T-helper 2 cell treated with Interferon-gamma antibody and Interleukin-4, amounts not matched to agents 100 ng/mL and 5 ng/mL, for 36 hours (primary cell): ENCODE data around the gene WFS1. TPM values are rescaled to one million over a fixed set of nuclear protein-coding genes. Genes with fewer than 3 reads are reported as not detected.

Experiments
- intact Hi-C: fragments of 100-400 bp; cut with micrococcal nuclease; formaldehyde crosslinking; loops from one replicate; pipeline ENCODE4 v1.15.1; 2023
- total RNA-seq: library from RNA; stranded (reverse); gene quantifications from 2 replicates; pipeline ENCODE4 v1.2.3, GENCODE V29; 2022

Gene WFS1
- total RNA-seq, 1 donor from 2014 or later, result 2.6 TPM

- intact Hi-C loops, result no loop called here
Observed at GRCh38 chr4:6279582-6280289, 10.1 kb downstream of the WFS1 start.

DNA sequence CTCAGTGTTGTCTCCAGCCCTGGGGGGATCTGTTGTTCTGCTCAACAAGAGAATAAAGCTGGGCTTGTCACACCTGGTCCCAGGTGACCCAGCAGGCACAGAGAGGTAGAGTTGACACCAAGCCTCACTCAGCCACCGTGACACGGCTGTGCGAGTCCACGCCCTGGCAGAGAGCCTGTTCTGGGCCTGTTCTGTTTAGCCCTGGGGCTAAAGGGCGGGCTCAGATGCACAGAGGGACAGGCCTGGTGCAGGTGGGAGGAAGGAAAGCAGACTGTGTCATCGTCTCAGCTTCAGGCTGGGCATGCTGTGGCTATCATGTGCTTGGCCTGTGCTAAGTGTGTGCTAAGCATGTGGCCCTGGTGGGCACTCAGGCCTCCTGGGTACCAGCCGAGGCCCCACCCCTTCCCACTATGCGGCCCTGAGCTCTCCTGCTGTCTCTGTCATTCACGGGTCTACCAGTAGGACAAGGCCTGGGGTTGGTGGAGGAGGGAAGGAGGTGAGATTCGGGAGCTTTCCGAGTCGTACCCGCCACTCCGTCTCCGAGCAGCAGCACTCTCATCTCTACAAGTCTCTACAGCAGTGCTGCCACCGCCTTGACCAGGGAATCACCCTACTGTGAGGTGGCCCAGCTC is 10.8 kb downstream of the WFS1 start:
- intact Hi-C loops, result no loop called here

DNA sequence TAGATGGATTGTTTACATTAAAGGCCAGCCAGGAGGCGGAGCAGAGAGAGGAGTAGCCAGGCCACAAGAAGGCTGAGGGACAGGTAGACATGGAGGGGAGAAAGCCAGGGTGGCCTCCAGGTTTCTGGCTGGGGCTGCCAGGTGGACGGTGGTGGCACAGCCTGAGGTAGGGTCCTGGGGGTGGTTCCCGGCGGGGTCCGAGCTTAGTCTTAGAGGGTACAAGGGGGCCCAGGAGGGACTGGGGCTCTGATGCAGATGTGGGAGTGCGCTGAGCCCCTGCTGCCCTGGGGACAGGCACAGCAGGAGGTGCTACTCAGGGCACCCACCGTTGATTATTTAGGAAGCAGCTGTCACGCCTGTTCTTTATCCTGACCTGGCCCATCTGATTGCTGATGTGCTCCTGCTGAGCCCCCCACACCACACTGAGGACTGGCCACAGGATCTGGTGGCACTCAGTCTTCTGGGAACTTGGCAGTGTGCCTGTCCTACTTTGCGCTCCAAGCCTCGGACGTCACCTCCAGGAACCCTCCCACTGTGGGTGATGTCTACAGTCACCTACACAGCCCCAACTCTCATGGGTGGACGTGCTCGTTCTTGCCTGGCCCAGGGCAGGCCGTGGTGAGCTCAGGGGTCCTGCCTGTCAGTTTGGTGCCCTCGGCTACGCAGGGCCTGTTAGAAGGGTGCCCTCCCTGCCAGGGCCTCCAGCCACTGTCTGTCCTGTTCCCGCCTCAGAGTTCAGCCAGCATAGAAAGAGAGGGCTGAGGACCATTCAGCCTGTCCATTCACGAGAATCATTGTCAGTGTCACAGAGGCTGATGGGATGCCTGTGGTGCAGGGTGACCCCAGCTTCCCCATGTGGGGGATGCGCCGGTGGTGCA is 12.0 kb downstream of the WFS1 start:
- intact Hi-C loops, result no loop called here

GRCh38 chr4:6282314-6282771 is 12.7 kb downstream of the WFS1 start:
- intact Hi-C loops, result no loop called here

DNA sequence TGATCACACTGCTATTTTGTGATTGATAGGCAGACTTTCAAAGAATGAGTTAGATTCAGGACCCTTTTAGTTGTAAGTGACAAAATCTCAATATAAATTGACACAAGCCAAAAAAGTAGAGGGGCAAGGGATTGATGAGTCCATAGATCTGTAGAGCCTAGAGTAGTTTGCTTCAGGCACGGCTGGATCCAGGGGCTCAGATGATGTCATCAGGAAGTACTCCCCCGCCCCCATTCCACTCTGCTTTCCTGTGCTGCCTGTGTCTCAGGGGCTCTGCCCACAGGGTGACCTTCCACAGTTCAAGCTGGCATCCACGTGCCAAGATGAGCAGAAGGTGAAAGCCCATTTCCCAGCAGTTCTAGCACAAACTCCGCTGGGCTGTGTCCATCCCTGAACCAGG is 13.6 kb downstream of the WFS1 start:
- intact Hi-C loops, result no loop called here

- intact Hi-C loops, result no loop called here
Observed at GRCh38 chr4:6287017-6287788, 17.6 kb downstream of the WFS1 start.

DNA sequence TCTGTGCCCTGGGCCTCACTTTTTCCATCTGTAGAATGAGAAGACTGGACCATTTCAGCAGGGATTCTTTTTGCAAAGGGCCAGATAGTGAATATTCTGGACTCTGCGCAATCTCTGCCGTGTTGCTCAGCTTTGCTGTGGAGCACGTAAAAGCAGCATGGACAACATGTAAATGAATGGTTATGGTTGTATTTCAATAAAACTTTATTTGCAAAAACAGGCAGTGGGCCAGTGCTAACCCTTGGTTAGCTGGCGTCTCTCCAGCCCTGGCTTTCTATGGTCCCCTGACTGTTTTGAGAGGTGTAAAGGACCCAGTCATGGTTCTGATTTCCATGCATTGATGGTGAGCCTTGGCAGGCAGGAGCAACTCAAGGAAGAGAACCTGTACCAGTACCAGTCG is 18.7 kb downstream of the WFS1 start:
- intact Hi-C loops, result no loop called here

DNA sequence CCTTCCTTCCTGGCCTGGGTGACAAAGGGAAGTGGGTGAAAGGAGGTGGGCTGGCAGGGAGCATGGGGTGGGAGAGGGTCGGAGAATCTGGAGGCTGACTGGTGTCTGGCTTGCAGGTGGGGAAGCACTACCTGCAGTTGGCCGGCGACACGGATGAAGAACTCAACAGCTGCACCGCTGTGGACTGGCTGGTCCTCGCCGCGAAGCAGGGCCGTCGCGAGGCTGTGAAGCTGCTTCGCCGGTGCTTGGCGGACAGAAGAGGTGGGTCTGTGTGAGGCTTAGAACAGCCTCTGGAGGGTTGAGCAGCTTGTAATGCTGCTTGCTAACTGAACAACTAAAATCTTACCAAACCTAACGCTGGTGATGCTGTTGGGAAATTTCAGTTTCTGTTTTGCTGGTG is 19.2 kb downstream of the WFS1 start:
- intact Hi-C loops, result no loop called here

DNA sequence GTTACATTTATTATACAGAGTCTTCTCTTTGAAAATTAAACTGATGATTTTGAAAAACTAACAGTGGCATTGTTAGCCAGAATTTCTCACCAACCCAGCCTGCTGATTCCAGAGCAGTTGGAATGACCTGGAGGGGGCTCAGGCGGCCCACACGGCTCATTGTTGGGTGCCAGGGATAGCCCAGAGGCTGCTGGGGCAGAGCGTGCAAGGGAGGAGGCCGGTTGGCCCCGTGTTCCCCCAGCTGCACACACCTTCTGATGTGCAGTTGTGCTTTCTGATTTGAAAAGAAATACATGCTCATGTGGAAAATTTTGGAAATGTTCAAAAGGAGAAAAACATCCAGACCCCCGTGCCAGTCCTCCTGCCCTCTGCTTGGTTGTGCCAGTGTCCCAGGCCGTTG is 20.6 kb downstream of the WFS1 start:
- intact Hi-C loops, result no loop called here

DNA sequence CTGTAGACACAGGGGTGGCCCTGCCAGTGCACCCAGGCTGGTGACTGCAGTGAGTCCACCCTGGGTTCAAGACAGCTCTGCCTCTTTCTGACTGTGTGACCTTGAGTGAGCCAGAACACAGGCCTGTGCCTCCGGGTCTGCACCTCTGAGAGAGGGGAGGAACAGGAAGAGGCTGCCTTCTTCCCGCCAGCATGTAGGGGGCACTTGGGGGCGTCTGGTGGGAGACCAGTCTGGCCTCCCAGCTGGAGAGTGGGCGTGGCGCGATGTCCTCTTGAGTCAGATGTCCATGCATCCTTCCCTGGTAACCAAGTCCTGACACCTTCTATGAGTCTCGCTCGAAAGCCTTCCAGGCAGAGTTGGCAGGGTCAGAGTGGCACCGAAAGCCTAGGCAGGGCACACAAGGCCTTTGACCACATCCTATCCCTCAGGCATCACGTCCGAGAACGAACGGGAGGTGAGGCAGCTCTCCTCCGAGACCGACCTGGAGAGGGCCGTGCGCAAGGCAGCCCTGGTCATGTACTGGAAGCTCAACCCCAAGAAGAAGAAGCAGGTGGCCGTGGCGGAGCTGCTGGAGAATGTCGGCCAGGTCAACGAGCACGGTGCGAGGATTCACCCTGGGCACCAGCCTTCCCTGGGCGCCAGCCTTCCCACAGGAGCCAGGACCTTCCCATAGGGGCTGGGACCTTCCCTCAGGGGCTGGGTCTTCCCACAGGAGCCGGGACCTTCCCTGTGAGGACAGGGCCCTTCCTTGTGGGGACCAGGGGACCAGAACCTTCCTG is 21.3 kb downstream of the WFS1 start:
- intact Hi-C loops, result no loop called here

GRCh38 chr4:6291784-6292297 is 22.2 kb downstream of the WFS1 start:
- intact Hi-C loops, result no loop called here

GRCh38 chr4:6292376-6293096 is 22.9 kb downstream of the WFS1 start:
- intact Hi-C loops, result no loop called here

DNA sequence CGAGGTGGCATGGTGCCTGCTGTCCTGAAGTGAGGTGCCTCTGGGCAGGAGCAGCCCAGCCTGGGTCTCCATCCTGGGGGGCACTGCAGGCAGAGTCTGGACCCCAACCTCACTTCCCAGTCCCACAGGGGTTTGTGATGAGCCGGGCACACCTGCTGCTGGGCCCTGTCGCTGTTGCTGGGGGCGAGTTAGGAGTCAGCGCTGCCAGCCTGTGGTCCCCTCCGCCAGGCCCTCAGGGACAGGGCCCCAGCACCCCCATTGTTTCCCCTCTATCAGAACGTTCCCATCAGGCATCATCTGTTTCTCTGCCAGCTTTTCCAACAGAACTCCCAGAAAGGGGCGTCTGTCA is 23.4 kb downstream of the WFS1 start:
- intact Hi-C loops, result no loop called here

DNA sequence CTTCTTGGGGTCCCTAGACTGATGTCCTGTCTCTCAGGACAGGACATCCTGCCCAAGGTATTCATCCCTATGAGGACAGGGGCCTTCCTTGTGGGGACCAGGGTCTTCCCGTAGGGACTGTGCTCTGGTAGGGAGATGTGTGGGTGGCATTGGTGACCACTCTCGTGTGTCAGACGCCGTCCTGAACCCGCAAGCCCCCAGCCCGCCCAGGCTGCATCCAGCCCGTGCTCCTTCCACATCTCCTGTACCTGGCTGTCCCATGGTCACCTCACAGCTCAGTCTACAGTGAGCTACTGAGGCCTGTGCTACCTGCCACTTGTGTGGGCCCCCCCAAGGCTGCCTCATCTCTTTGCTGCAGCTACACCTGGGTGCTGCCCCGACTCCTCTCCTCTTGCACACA is 24.0 kb downstream of the WFS1 start:
- intact Hi-C loops, result no loop called here

GRCh38 chr4:6294705-6295421 is 25.2 kb downstream of the WFS1 start:
- intact Hi-C loops, result no loop called here

GRCh38 chr4:6295495-6295894 is 25.8 kb downstream of the WFS1 start:
- intact Hi-C loops, result no loop called here

- intact Hi-C loops, result no loop called here
Observed at GRCh38 chr4:6296026-6296425, 26.4 kb downstream of the WFS1 start.

GRCh38 chr4:6297266-6297815 is 27.7 kb downstream of the WFS1 start:
- intact Hi-C loops, result no loop called here

DNA sequence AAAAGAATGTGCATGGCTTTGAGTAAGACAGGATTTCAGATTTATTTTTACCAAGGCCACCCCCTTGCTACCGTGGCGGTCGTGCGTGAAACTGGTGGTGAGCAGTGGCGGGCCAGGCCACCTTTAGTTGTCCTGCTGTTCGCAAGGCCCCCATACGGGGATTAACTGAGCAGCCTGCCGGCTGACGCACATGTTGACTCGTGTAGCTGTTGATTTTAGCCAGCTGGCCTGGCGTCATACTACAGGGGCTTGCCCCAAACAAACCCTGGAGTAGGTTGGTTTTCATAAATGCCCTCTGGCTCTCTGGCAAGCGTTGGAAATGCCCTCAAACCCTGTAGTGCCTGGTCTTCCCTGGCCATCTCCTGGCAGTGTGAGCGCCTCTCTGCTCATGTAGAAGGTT is 28.4 kb downstream of the WFS1 start:
- intact Hi-C loops, result no loop called here
